ENCODE results near the gene GPRIN1.
A peak's percentile ranks its signal among the peaks of the same experiment; 100 is the strongest.

Gene GPRIN1

GRCh38 chr5:176643491-176644219 is 33.7 kb upstream of the GPRIN1 start:
- DNase-seq (ENCODE audit: low spot score), result no peak

GRCh38 chr5:176642675-176643490 is 32.9 kb upstream of the GPRIN1 start:
- no peak for DNase-seq (ENCODE audit: low spot score)

- DNase-seq (ENCODE audit: low spot score), result no peak
Measured at GRCh38 chr5:176640616-176641015, 30.7 kb upstream of the GPRIN1 start.

- no peak for DNase-seq (ENCODE audit: low spot score)
Measured at GRCh38 chr5:176639981-176640380, 30.0 kb upstream of the GPRIN1 start.

GRCh38 chr5:176639208-176639607 is 29.3 kb upstream of the GPRIN1 start:
- no peak for DNase-seq (ENCODE audit: low spot score)

- DNase-seq (ENCODE audit: low spot score), result no peak
Measured at GRCh38 chr5:176638437-176638836, 28.5 kb upstream of the GPRIN1 start.

- no peak for DNase-seq (ENCODE audit: low spot score)
Measured at GRCh38 chr5:176637556-176637955, 27.6 kb upstream of the GPRIN1 start.

- no peak for DNase-seq (ENCODE audit: low spot score)
Measured at GRCh38 chr5:176636426-176636825, 26.5 kb upstream of the GPRIN1 start.

- no peak for DNase-seq (ENCODE audit: low spot score)
Measured at GRCh38 chr5:176633598-176633997, 23.6 kb upstream of the GPRIN1 start.

GRCh38 chr5:176632745-176633144 is 22.8 kb upstream of the GPRIN1 start:
- no peak for DNase-seq (ENCODE audit: low spot score)

- no peak for DNase-seq (ENCODE audit: low spot score)
Measured at GRCh38 chr5:176631383-176632200, 21.6 kb upstream of the GPRIN1 start.

GRCh38 chr5:176630681-176631222 is 20.8 kb upstream of the GPRIN1 start:
- DNase-seq (ENCODE audit: low spot score), result no peak

GRCh38 chr5:176629853-176630680 is 20.1 kb upstream of the GPRIN1 start, which contains the start of the genes EIF4E1B and SNCB:
Gene EIF4E1B (plus strand): TSS chr5:176630675. CDS start chr5:176642788, 12,113 bp downstream.
Gene SNCB (minus strand): TSS chr5:176630534. CDS start chr5:176629654, 880 bp downstream.
- DNase-seq (ENCODE audit: low spot score), result peak; percentile 12

GRCh38 chr5:176629317-176629852 is 19.4 kb upstream of the GPRIN1 start:
- no peak for DNase-seq (ENCODE audit: low spot score)

- DNase-seq (ENCODE audit: low spot score), result no peak
Measured at GRCh38 chr5:176628406-176629228, 18.7 kb upstream of the GPRIN1 start.

- no peak for DNase-seq (ENCODE audit: low spot score)
Measured at GRCh38 chr5:176627582-176627981, 17.6 kb upstream of the GPRIN1 start.

GRCh38 chr5:176626876-176627236 is 16.9 kb upstream of the GPRIN1 start:
- no peak for DNase-seq (ENCODE audit: low spot score)

GRCh38 chr5:176625966-176626875 is 16.3 kb upstream of the GPRIN1 start:
- DNase-seq (ENCODE audit: low spot score), result no peak

GRCh38 chr5:176625512-176625911 is 15.6 kb upstream of the GPRIN1 start:
- no peak for DNase-seq (ENCODE audit: low spot score)

Measured in CD4-positive, alpha-beta T cell treated with Interleukin-15 for 4 hours (primary cell).